Endothelial cell of umbilical vein (primary cell): ENCODE measurements around the gene COQ5. TPM values are rescaled to one million over a fixed set of nuclear protein-coding genes. Genes with fewer than 3 reads are reported as not detected.

ENCODE experiments used
- BruUV-seq: library from RNA; stranded (reverse); fragments of 400-500 nt; replicated peaks from 2 replicates; lab custom pipeline; 2021; lab: Mats Ljungman, UMichigan
- CTCF ChIA-PET: fragments of 300-600, 350-600 bp; sonication (Branson Sonifier 250); formaldehyde crosslinking; loops from one replicate; lab custom pipeline; 2021; ENCODE audit warnings: antibody characterized with exemption, inconsistent platforms; lab: Charles Lee
- POLR2A ChIA-PET: fragments of 300-600, 350-600 bp; sonication (Branson Sonifier 250); formaldehyde crosslinking; loops from one replicate; lab custom pipeline; 2021; ENCODE audit warnings: antibody characterized with exemption, inconsistent platforms; lab: Charles Lee
- DNase-seq: peaks from one replicate; pipeline ENCODE4 v3.0.0-alpha.2; 2011; ENCODE audit warnings: low read depth, low spot score
- FAIRE-seq: peaks from 2 replicates; lab custom pipeline; 2011; peaks lifted over from hg19 to GRCh38; lab: Jason Lieb, UNC
- H2AFZ ChIP-seq: 2 replicates; pipeline ENCODE4 v1.6.0; 2012; ENCODE audit warnings: low read depth, low read length, control low read depth, inconsistent platforms
- H3K27ac ChIP-seq: 2 replicates; pipeline ENCODE4 v1.5.1; 2011; ENCODE audit warnings: low read depth, mild to moderate bottlenecking, control low read depth, low read length, moderate library complexity; ENCODE audit not compliant: insufficient read depth
- H3K27me3 ChIP-seq, 2 experiments: 2 replicates each; pipeline versions ENCODE4 v1.6.0 to v1.6.1; 2011; ENCODE audit warnings: low read length in 2 of 2, mixed read lengths in 1 of 2; ENCODE audit not compliant: control insufficient read depth in 2 of 2, insufficient read depth in 2 of 2
- H3K36me3 ChIP-seq, 2 experiments: 2 replicates in 1 of 2; 3 replicates in 1 of 2; pipeline ENCODE4 v1.5.1; 2011; ENCODE audit warnings: low read length in 2 of 2, mild to moderate bottlenecking in 1 of 2, moderate library complexity in 1 of 2; ENCODE audit not compliant: control insufficient read depth in 2 of 2, insufficient read depth in 2 of 2; ENCODE audit errors: extremely low read depth in 1 of 2
- H3K4me1 ChIP-seq: 3 replicates; pipeline ENCODE4 v1.5.1; 2011; ENCODE audit warnings: mild to moderate bottlenecking, low read length; ENCODE audit not compliant: control insufficient read depth, insufficient read depth; ENCODE audit errors: extremely low read depth
- H3K4me2 ChIP-seq: 2 replicates; pipeline ENCODE4 v1.6.1; 2011; ENCODE audit warnings: low read length, control low read depth, mixed read lengths; ENCODE audit not compliant: insufficient read depth
- H3K4me3 ChIP-seq, 3 experiments: fragments of 200-600 bp in 1 of 3; sonication (generic), shearing (Covaris generic) in 1 of 3; replicated peaks in 1 of 3; 2 replicates each; pipeline ENCODE4 v1.5.1; 2011 to 2016; ENCODE audit warnings: control low read depth in 3 of 3, low read length in 3 of 3, mild to moderate bottlenecking in 2 of 3, inconsistent platforms in 1 of 3, low read depth in 1 of 3, moderate library complexity in 1 of 3; ENCODE audit not compliant: insufficient read depth in 1 of 3
- H3K79me2 ChIP-seq: 2 replicates; pipeline ENCODE4 v1.6.0; 2012; ENCODE audit warnings: low read length, inconsistent platforms; ENCODE audit not compliant: control insufficient read depth, insufficient read depth
- H3K9ac ChIP-seq: replicated peaks from 2 replicates; pipeline ENCODE3; 2011; ENCODE audit warnings: low read length, control low read depth; ENCODE audit not compliant: insufficient read depth; ENCODE audit errors: extremely low read depth
- H3K9me1 ChIP-seq: replicated peaks from 3 replicates; pipeline ENCODE4 v1.6.0; 2011; ENCODE audit warnings: mild to moderate bottlenecking, low read length; ENCODE audit not compliant: control insufficient read depth, insufficient read depth; ENCODE audit errors: extremely low read depth
- H3K9me3 ChIP-seq: replicated peaks from 2 replicates; pipeline ENCODE4 v1.5.1; 2012; ENCODE audit warnings: low read length, inconsistent platforms; ENCODE audit not compliant: control insufficient read depth, insufficient read depth
- H4K20me1 ChIP-seq: replicated peaks from 2 replicates; pipeline ENCODE3; 2011; ENCODE audit warnings: mild to moderate bottlenecking, low read length; ENCODE audit not compliant: control insufficient read depth, insufficient read depth; ENCODE audit errors: extremely low read depth
- CTCF ChIP-seq, 2 donors: IDR thresholded peaks; 1 replicate in 1 of 2; 2 replicates in 1 of 2; pipeline ENCODE4 v1.5.1; 2011; ENCODE audit warnings: low read length in 2 of 2, mild to moderate bottlenecking in 2 of 2, moderate library complexity in 2 of 2, control low read depth in 1 of 2, inconsistent platforms in 1 of 2, low read depth in 1 of 2; ENCODE audit not compliant: insufficient read depth in 1 of 2; ENCODE audit errors: extremely low read depth in 1 of 2
- EZH2 ChIP-seq: IDR thresholded peaks from 2 replicates; pipeline ENCODE4 v1.6.1; 2012; ENCODE audit warnings: borderline replicate concordance, low read depth, mild to moderate bottlenecking, moderate library complexity, low read length, inconsistent platforms; ENCODE audit not compliant: severe bottlenecking
- JUN ChIP-seq: IDR thresholded peaks from 2 replicates; pipeline ENCODE4 v1.6.1; 2011; ENCODE audit warnings: borderline replicate concordance, low read depth; ENCODE audit not compliant: insufficient read length, insufficient read depth
- MAX ChIP-seq: IDR thresholded peaks from 2 replicates; pipeline ENCODE4 v1.6.1; 2011; ENCODE audit not compliant: insufficient read depth, insufficient read length
- MYC ChIP-seq: IDR thresholded peaks from one replicate; pipeline ENCODE4 v1.6.1; 2011; ENCODE audit warnings: mild to moderate bottlenecking, low read depth, low read length
- POLR2A ChIP-seq: IDR thresholded peaks from 2 replicates; pipeline ENCODE4 v1.6.1; 2012; ENCODE audit warnings: low read depth, mild to moderate bottlenecking, control low read depth, low read length
- POLR2AphosphoS5 ChIP-seq: IDR thresholded peaks from 2 replicates; pipeline ENCODE4 v1.6.1; 2012; ENCODE audit warnings: low read depth, mild to moderate bottlenecking, control low read depth, low read length, moderate library complexity; ENCODE audit not compliant: insufficient read depth
- dilution Hi-C: fragments of 300-500 bp; cut with MboI; formaldehyde crosslinking; loops from one replicate; pipeline ENCODE4 v1.15.0; 2019; ENCODE audit warnings: low sequenced_read_pairs; ENCODE audit not compliant: extremely low pct_ligation_motif_present
- intact Hi-C: fragments of 100-400 bp; cut with micrococcal nuclease; formaldehyde crosslinking; loops from one replicate; pipeline ENCODE4 v1.10.0; 2022
- polyA plus RNA-seq, 4 experiments: library from polyadenylated mRNA; depleted of rRNA in 3 of 4; stranded (reverse) in 3 of 4; unstranded in 1 of 4; fragments of >200 nt; gene quantifications; 2 replicates each; pipeline versions ENCODE4 v1.2.1 to v1.2.3, GENCODE V29; 2011 to 2012; ENCODE audit warnings: missing spikeins in 1 of 4
- total RNA-seq: library from RNA; stranded (reverse); gene quantifications from 2 replicates; pipeline ENCODE4 v1.2.3, GENCODE V29; 2021

The COQ5 gene
- total and polyA plus RNA-seq, 2 donors (not counting 3 experiments of a cell fraction or from before 2014, with no cell fraction given): 19.7 to 23.7 TPM

GRCh38 chr12:120495731-120496412 lies 33.1 kb downstream of the COQ5 start, which contains the start of gene DYNLL1:
Gene DYNLL1, plus strand, starts transcription at chr12:120496113. Its CDS starts 309 bp downstream, at chr12:120496422.
- peak; percentile 80 for FAIRE-seq
- peak within 1 kb of the TSS; percentile 78 for H3K9ac ChIP-seq
- H4K20me1 ChIP-seq: peaks cover 11% of the 10 kb centered on the region
- peak within 1 kb of the TSS; percentile 98 for H3K4me2 ChIP-seq
- H3K36me3 ChIP-seq: peaks cover 6 to 10% of the 10 kb centered on the region in 2 experiments
- H3K9me3 ChIP-seq: no peaks in the 10 kb centered on the region
- no peaks in the 10 kb centered on the region for H3K27me3 ChIP-seq
- ChIA-PET CTCF (interaction anchor here (0.7 to 3.6 kb wide), 6 partner anchors 13 to 34 kb away, joined by 3 to 29 read pairs (median 6); partner anchors contain the start of gene COQ5), POLR2A (interaction anchor here (0.6 to 2.1 kb wide), 7 partner anchors 9 to 57 kb away, joined by 3 to 24 read pairs (median 6); partner anchors contain the start of gene SRSF9)
- BruUV-seq: no TSS peak
- no peak within 1 kb of the TSS for H3K27ac ChIP-seq
- H3K4me3 ChIP-seq: peak within 1 kb of the TSS; percentile 64 to 98 (median 90)
- intact Hi-C loops (loop anchor here (1.0 to 2.0 kb wide), 4 partner anchors 27 to 85 kb away; partner anchors contain the start of genes COQ5, COX6A1, POP5 and SRSF9), dilution Hi-C loops (no loop called here)
- DNase-seq: peak; percentile 98
- H3K79me2 ChIP-seq: peaks cover 24% of the 10 kb centered on the region
- no peaks in the 10 kb centered on the region for H3K9me1 ChIP-seq
- peak within 1 kb of the TSS; percentile 4 for H2AFZ ChIP-seq
- TF ChIP-seq MYC: no peak
- no peak for TF ChIP-seq EZH2
- TF ChIP-seq CTCF (IDR thresholded peaks at IDR 0.05; ENCODE audit: extremely low read depth in 1 of 2, insufficient read depth in 1 of 2, low read depth in 1 of 2, low read length in 2 of 2): no peak
- TF ChIP-seq POLR2A: peak; percentile 99
- TF ChIP-seq MAX: peak; percentile 40
- TF ChIP-seq POLR2AphosphoS5: peak; percentile 99
- no peak for TF ChIP-seq JUN
- H3K4me1 ChIP-seq: peaks cover 15% of the 10 kb centered on the region
